Astrocyte (in vitro differentiated cells and primary cell): ENCODE measurements around the gene KIAA0513.

ENCODE experiments used
- CTCF ChIP-seq: IDR thresholded peaks from 2 replicates; pipeline ENCODE4 v1.5.1; 2011; ENCODE audit warnings: low read depth, mild to moderate bottlenecking, inconsistent platforms, low read length, moderate library complexity; ENCODE audit not compliant: insufficient read depth
- EZH2 ChIP-seq: IDR thresholded peaks from 2 replicates; pipeline ENCODE4 v1.6.1; 2012; ENCODE audit warnings: mild to moderate bottlenecking, low read length, inconsistent platforms; ENCODE audit not compliant: insufficient read depth

- no peak for TF ChIP-seq CTCF
- no peak for TF ChIP-seq EZH2
Measured at GRCh38 chr16:85117418-85117817, 89.8 kb downstream of the KIAA0513 start.
